ENCODE data around the gene GPR137B. TPM values are rescaled to one million over a fixed set of nuclear protein-coding genes. Genes with fewer than 3 reads are reported as not detected.
"Not testable (repeated sequence)": the region's sequence is repeated elsewhere in the genome, so short reads cannot be mapped to it uniquely, and the experiment has no call there.

The GPR137B gene
- 4.2 TPM for total RNA-seq
- 15.7 TPM for polyA plus RNA-seq
- long read RNA-seq, donor 1 = 0 reads
- long read RNA-seq, donor 2, partial matches to known transcripts = 0 of 4 reads
- long read RNA-seq, donor 2, other reads (novel, unspliced or antisense) = 0 of 4 reads
- long read RNA-seq, donor 3, partial matches to known transcripts = 5 of 8 reads
- long read RNA-seq, donor 3, other reads (novel, unspliced or antisense) = 0 of 8 reads
- long read RNA-seq, donor 4, partial matches to known transcripts = 0 of 3 reads
- long read RNA-seq, donor 4, other reads (novel, unspliced or antisense) = 0 of 3 reads
- long read RNA-seq, donor 5, transcript GPR137B-202 (7 exons, 2,042 nt) = major isoform, 7 of 7 reads
- long read RNA-seq, donor 5, partial matches to known transcripts = 0 of 7 reads
- long read RNA-seq, donor 5, other reads (novel, unspliced or antisense) = 0 of 7 reads
- long read RNA-seq, donor 6, partial matches to known transcripts = 0 of 2 reads
- long read RNA-seq, donor 6, other reads (novel, unspliced or antisense) = 0 of 2 reads
- long read RNA-seq, donor 7, partial matches to known transcripts = 0 of 3 reads
- long read RNA-seq, donor 7, other reads (novel, unspliced or antisense) = 0 of 3 reads
- long read RNA-seq, donor 8, partial matches to known transcripts = 0 of 1 reads
- long read RNA-seq, donor 8, other reads (novel, unspliced or antisense) = 0 of 1 reads
- long read RNA-seq, donor 9, partial matches to known transcripts = 0 of 1 reads
- long read RNA-seq, donor 9, other reads (novel, unspliced or antisense) = 0 of 1 reads
- long read RNA-seq, donor 10, partial matches to known transcripts = 0 of 1 reads
- long read RNA-seq, donor 10, other reads (novel, unspliced or antisense) = 0 of 1 reads

GRCh38 chr1:236142253-236143103 lies at the start of gene GPR137B:
Gene GPR137B, plus strand, starts transcription at chr1:236142539. Its CDS starts 84 bp downstream, at chr1:236142623.
- peaks cover 3 to 19% of the 10 kb centered on the region in 2 donors for H3K4me1 ChIP-seq (ENCODE audit: control insufficient read depth in 2 of 2, insufficient read depth in 2 of 2, low read length in 2 of 2)

DNA sequence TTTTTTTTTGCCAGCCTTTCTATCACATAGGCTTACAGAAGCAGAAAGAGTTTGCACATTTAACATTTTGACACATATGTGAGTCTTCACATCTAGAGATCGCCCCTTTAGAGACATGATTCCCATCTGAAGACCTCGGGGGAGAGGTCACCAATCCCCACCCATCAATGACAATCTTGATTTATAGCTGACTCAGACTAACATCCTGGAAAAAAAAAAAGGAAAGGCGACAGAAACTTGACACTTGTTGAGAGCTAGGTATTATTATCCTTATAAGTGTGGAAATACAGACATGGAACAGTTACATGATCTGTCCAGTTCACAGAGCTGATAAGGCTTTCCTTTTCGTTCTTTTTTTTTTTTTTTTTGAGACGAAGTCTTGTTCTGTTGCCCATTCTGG lies 49.4 kb upstream of the GPR137B start:
- peaks cover 0 to 7% of the 10 kb centered on the region in 2 donors for H3K9me3 ChIP-seq (ENCODE audit: control insufficient read depth in 2 of 2, insufficient read depth in 1 of 2, low read length in 1 of 2)
- no peak for DNase-seq (ENCODE audit: low read depth in 6 of 9, low spot score in 9 of 9)
- H3K4me1 ChIP-seq (ENCODE audit: control insufficient read depth in 2 of 2, insufficient read depth in 2 of 2, low read length in 2 of 2) = no peaks in the 10 kb centered on the region
- H3K36me3 ChIP-seq (ENCODE audit: control insufficient read depth in 2 of 2, insufficient read depth in 2 of 2, low read length in 1 of 2) = no peaks in the 10 kb centered on the region
- 84% methylated on average over 5 of the region's 5 CpGs for WGBS
- H3K27ac ChIP-seq (ENCODE audit: low read depth in 1 of 2, low read length in 1 of 2) = no peak overlapping the region
- H3K27me3 ChIP-seq (ENCODE audit: control insufficient read depth in 2 of 2, insufficient read depth in 1 of 2, low read length in 1 of 2) = no peaks in the 10 kb centered on the region
- H3K4me3 ChIP-seq (ENCODE audit: low read length in 2 of 2) = no peak overlapping the region

More at GRCh38 chr1:236142253-236143103, at the start of gene GPR137B:
- Histone ChIP-seq H3K9me3 (ENCODE audit: control insufficient read depth in 2 of 2, insufficient read depth in 1 of 2, low read length in 1 of 2) (peaks cover 0 to 3% of the 10 kb centered on the region in 2 donors), H3K4me3 (ENCODE audit: low read length in 2 of 2) (peak within 1 kb of the TSS; percentile 44 to 53), H3K36me3 (ENCODE audit: control insufficient read depth in 2 of 2, insufficient read depth in 2 of 2, low read length in 1 of 2) (no peaks in the 10 kb centered on the region), H3K27ac (ENCODE audit: low read depth in 1 of 2, low read length in 1 of 2) (peak within 1 kb of the TSS in 1 of 2 donors; percentile 58), H3K27me3 (ENCODE audit: control insufficient read depth in 2 of 2, insufficient read depth in 1 of 2, low read length in 1 of 2) (peaks cover 29 to 65% of the 10 kb centered on the region in 2 donors)
- under 1% methylated on average over 86 of the region's 105 CpGs for WGBS
- DNase-seq (ENCODE audit: low read depth in 6 of 9, low spot score in 9 of 9) = peak in 4 of 9 donors; percentile 31 to 65 (median 38)

GRCh38 chr1:236095705-236096520 lies 46.4 kb upstream of the GPR137B start:
- no peak for DNase-seq (ENCODE audit: low read depth in 6 of 9, low spot score in 9 of 9)
- no peak overlapping the region for H3K27ac ChIP-seq (ENCODE audit: low read depth in 1 of 2, low read length in 1 of 2)

DNA sequence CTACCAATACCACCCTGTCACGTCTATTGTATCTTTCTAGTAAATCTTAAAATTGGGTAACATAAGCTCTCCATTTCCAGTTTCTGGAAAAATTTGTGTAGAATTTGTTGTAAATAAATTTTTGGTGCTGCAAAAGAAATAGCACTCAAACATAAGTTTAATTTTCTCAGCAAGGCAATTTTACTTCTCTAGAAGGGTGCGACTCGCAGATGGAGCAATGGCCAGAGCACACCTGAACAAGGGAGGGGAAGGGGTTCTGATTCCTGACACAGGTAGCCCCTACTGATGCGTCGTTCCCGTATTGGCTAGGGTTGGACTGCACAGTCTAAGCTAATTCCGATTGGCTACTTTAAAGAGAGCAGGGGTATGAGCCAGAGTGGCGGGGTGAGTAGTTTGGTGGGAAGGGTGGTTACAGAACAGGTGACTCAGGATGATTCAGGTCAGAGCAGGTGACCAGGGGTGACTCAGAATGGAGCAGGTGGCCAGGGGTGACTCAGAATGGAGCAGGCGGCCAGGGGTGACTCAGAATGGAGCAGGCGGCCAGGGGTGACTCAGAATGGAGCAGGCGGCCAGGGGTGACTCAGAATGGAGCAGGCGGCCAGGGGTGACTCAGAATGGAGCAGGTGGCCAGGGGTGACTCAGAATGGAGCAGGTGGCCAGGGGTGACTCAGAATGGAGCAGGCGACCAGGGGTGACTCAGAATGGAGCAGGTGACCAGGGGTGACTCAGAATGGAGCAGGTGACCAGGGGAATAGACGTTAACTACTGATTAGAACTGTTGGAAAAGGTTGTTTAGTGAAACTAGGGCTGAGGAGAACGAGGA lies 45.5 kb upstream of the GPR137B start:
- not testable (repeated sequence) for H3K4me1 ChIP-seq (ENCODE audit: control insufficient read depth in 2 of 2, insufficient read depth in 2 of 2, low read length in 2 of 2); H3K4me3 ChIP-seq (ENCODE audit: low read length in 2 of 2); H3K9me3 ChIP-seq (ENCODE audit: control insufficient read depth in 2 of 2, insufficient read depth in 1 of 2, low read length in 1 of 2); H3K36me3 ChIP-seq (ENCODE audit: control insufficient read depth in 2 of 2, insufficient read depth in 2 of 2, low read length in 1 of 2); H3K27me3 ChIP-seq (ENCODE audit: control insufficient read depth in 2 of 2, insufficient read depth in 1 of 2, low read length in 1 of 2); H3K27ac ChIP-seq (ENCODE audit: low read depth in 1 of 2, low read length in 1 of 2)
- WGBS = 78% methylated on average over 15 of the region's 15 CpGs
- peak in 6 of 9 donors; percentile 12 to 70 (median 32) for DNase-seq (ENCODE audit: low read depth in 6 of 9, low spot score in 9 of 9)

More at GRCh38 chr1:236095705-236096520, 46.4 kb upstream of the GPR137B start:
- Histone ChIP-seq H3K9me3 (ENCODE audit: control insufficient read depth in 2 of 2, insufficient read depth in 1 of 2, low read length in 1 of 2) (peaks cover 0 to 7% of the 10 kb centered on the region in 2 donors), H3K4me3 (ENCODE audit: low read length in 2 of 2) (no peak overlapping the region), H3K27me3 (ENCODE audit: control insufficient read depth in 2 of 2, insufficient read depth in 1 of 2, low read length in 1 of 2) (no peaks in the 10 kb centered on the region), H3K4me1 (ENCODE audit: control insufficient read depth in 2 of 2, insufficient read depth in 2 of 2, low read length in 2 of 2) (no peaks in the 10 kb centered on the region), H3K36me3 (ENCODE audit: control insufficient read depth in 2 of 2, insufficient read depth in 2 of 2, low read length in 1 of 2) (no peaks in the 10 kb centered on the region)
- WGBS = 96% methylated on average over 3 of the region's 3 CpGs

- Histone ChIP-seq H3K4me1 (ENCODE audit: control insufficient read depth in 2 of 2, insufficient read depth in 2 of 2, low read length in 2 of 2) (peaks cover 0 to 7% of the 10 kb centered on the region in 2 donors), H3K9me3 (ENCODE audit: control insufficient read depth in 2 of 2, insufficient read depth in 1 of 2, low read length in 1 of 2) (peaks cover 0 to 7% of the 10 kb centered on the region in 2 donors), H3K27ac (ENCODE audit: low read depth in 1 of 2, low read length in 1 of 2) (no peak overlapping the region), H3K27me3 (ENCODE audit: control insufficient read depth in 2 of 2, insufficient read depth in 1 of 2, low read length in 1 of 2) (no peaks in the 10 kb centered on the region), H3K36me3 (ENCODE audit: control insufficient read depth in 2 of 2, insufficient read depth in 2 of 2, low read length in 1 of 2) (no peaks in the 10 kb centered on the region), H3K4me3 (ENCODE audit: low read length in 2 of 2) (no peak overlapping the region)
- no peak for DNase-seq (ENCODE audit: low read depth in 6 of 9, low spot score in 9 of 9)
- 97% methylated on average over 1 of the region's 1 CpG for WGBS
These were observed 44.1 kb upstream of the GPR137B start for GRCh38 chr1:236098267-236098666.

- peaks cover 0 to 7% of the 10 kb centered on the region in 2 donors for H3K9me3 ChIP-seq (ENCODE audit: control insufficient read depth in 2 of 2, insufficient read depth in 1 of 2, low read length in 1 of 2)
- no peak for DNase-seq (ENCODE audit: low read depth in 6 of 9, low spot score in 9 of 9)
- 95% methylated on average over 12 of the region's 12 CpGs for WGBS
- no peaks in the 10 kb centered on the region for H3K36me3 ChIP-seq (ENCODE audit: control insufficient read depth in 2 of 2, insufficient read depth in 2 of 2, low read length in 1 of 2)
- H3K27me3 ChIP-seq (ENCODE audit: control insufficient read depth in 2 of 2, insufficient read depth in 1 of 2, low read length in 1 of 2) = no peaks in the 10 kb centered on the region
- no peak overlapping the region for H3K4me3 ChIP-seq (ENCODE audit: low read length in 2 of 2)
- no peak overlapping the region for H3K27ac ChIP-seq (ENCODE audit: low read depth in 1 of 2, low read length in 1 of 2)
- H3K4me1 ChIP-seq (ENCODE audit: control insufficient read depth in 2 of 2, insufficient read depth in 2 of 2, low read length in 2 of 2) = peaks cover 0 to 8% of the 10 kb centered on the region in 2 donors
These were observed 42.9 kb upstream of the GPR137B start for GRCh38 chr1:236099355-236099974.

DNA sequence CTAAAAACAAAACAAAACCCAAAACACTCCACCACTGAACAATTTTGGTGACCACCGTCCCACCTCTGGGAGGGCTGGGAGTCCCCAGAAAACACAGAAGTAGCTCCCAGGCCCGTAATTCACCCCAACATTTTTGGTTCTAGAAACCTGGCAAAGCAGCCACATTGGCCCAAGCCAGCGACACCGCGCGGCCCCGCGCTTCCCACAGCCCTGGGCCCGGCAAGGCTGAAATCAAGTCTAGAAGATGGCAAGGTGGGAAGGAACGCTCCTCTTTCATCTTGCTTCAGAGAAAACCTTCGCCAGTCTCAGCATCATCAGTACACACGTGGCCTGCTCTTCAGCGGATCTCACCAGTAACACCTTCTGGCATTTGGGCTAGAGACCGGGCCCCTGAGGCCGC lies 41.5 kb upstream of the GPR137B start:
- no peaks in the 10 kb centered on the region for H3K36me3 ChIP-seq (ENCODE audit: control insufficient read depth in 2 of 2, insufficient read depth in 2 of 2, low read length in 1 of 2)
- H3K9me3 ChIP-seq (ENCODE audit: control insufficient read depth in 2 of 2, insufficient read depth in 1 of 2, low read length in 1 of 2) = peaks cover 0 to 7% of the 10 kb centered on the region in 2 donors
- no peaks in the 10 kb centered on the region for H3K27me3 ChIP-seq (ENCODE audit: control insufficient read depth in 2 of 2, insufficient read depth in 1 of 2, low read length in 1 of 2)
- peaks cover 0 to 8% of the 10 kb centered on the region in 2 donors for H3K4me1 ChIP-seq (ENCODE audit: control insufficient read depth in 2 of 2, insufficient read depth in 2 of 2, low read length in 2 of 2)
- no peak for DNase-seq (ENCODE audit: low read depth in 6 of 9, low spot score in 9 of 9)
- WGBS = 94% methylated on average over 15 of the region's 15 CpGs
- H3K27ac ChIP-seq (ENCODE audit: low read depth in 1 of 2, low read length in 1 of 2) = no peak overlapping the region
- H3K4me3 ChIP-seq (ENCODE audit: low read length in 2 of 2) = no peak overlapping the region
